Kidney epithelial cell (primary cell): ENCODE data around the gene KANK3. TPM values are rescaled to one million over a fixed set of nuclear protein-coding genes. Genes with fewer than 3 reads are reported as not detected.

Experiments used
- DNase-seq: peaks from one replicate; pipeline ENCODE4 v3.0.0-alpha.2; 2010; ENCODE audit warnings: low read depth
- H3K27me3 ChIP-seq: 2 replicates; pipeline ENCODE4 v1.6.0; 2011; ENCODE audit warnings: low read length; ENCODE audit not compliant: control insufficient read depth, insufficient read depth
- H3K36me3 ChIP-seq: 2 replicates; pipeline ENCODE4 v1.5.1; 2011; ENCODE audit warnings: low read length; ENCODE audit not compliant: control insufficient read depth, insufficient read depth
- H3K4me3 ChIP-seq: 2 replicates; pipeline ENCODE4 v1.5.1; 2011; ENCODE audit warnings: low read depth, mild to moderate bottlenecking, control low read depth, low read length
- total RNA-seq: library from RNA; depleted of rRNA; stranded (reverse); fragments of >200 nt; gene quantifications from 2 replicates; pipeline ENCODE4 v1.2.3, GENCODE V29; 2015
- TF ChIP-seq, protein P1 (sequence below): IDR thresholded peaks from 2 replicates; pipeline ENCODE4 v1.5.1; 2011; ENCODE audit warnings: mild to moderate bottlenecking, moderate library complexity, low read length, control low read depth, inconsistent platforms; ENCODE audit not compliant: insufficient read depth, poor library complexity, severe bottlenecking

The KANK3 gene
- total RNA-seq, 1 donor from 2014 or later = 8.1 TPM

DNA sequence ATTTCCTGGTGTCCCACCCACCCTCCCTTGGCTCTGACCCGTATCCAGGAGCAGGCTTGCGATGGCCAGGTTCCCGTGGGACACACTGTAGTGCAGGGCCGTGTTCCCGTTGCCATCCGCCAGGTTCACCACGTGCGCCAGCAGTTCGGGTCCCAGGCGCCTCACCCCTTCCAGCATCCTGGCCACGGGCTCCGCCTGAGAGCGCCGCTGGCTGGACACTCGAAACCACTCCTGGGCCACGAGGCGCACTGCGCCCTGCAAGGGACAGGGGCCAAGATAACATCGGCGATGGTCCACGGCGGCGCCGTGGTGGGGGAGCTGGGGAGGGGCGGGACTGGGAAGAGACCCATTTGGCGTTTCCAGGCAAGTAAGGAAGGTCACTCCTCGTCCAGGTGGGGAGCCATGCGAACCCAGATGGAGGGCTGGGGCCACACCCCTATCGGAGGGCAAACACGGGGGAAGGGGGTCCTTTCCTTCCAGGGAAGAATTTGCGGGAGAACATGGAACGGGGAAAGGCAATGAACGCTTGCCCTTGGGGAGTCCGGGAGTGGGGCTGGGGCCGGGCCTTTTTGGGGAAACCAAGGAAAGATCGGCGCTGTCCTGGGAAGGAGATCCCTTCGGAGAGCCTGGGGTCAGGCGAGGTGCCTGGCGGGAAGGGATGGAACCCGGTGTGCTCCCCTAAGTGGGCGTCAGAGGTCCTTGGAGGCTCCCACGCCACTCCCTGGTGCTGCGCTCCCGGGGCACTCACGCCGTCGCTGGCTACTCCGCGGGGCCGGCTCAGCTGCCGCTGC, 9.9 kb downstream of the KANK3 start:
- DNase-seq = no peak
- Histone ChIP-seq H3K27me3 (peaks cover 34% of the 10 kb centered on the region), H3K4me3 (no peak overlapping the region), H3K36me3 (no peaks in the 10 kb centered on the region)
- TF ChIP-seq, protein P1, sequence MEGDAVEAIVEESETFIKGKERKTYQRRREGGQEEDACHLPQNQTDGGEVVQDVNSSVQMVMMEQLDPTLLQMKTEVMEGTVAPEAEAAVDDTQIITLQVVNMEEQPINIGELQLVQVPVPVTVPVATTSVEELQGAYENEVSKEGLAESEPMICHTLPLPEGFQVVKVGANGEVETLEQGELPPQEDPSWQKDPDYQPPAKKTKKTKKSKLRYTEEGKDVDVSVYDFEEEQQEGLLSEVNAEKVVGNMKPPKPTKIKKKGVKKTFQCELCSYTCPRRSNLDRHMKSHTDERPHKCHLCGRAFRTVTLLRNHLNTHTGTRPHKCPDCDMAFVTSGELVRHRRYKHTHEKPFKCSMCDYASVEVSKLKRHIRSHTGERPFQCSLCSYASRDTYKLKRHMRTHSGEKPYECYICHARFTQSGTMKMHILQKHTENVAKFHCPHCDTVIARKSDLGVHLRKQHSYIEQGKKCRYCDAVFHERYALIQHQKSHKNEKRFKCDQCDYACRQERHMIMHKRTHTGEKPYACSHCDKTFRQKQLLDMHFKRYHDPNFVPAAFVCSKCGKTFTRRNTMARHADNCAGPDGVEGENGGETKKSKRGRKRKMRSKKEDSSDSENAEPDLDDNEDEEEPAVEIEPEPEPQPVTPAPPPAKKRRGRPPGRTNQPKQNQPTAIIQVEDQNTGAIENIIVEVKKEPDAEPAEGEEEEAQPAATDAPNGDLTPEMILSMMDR = no peak

DNA sequence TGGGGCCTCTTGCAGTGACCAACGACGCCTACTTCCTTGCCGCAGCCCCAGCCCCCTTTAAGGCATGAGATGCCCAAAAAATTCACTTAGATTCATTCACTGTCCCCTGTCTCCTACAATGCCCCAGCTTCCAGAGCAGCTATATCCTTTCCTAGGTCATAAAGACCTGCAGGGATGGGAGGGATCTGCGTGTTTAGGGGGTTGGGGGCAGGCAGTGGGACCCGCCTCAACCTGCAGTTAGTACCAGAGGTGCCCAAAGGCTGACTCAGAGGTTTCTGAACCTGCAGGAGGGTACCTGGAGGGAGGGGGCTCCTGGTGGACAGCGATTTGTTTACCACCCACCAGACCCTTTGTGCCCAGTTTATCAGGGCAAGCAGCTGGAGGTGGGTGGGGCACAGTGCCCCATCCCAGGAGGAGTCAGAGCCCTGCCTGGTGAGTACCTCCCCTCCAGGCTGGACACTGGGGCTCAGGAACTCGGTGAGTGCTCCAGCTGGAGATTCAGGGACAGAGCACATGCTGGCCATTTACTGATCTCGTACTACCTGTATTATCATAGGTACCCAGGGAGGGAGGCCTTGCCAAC, 11.7 kb downstream of the KANK3 start:
- peaks cover 35% of the 10 kb centered on the region for H3K27me3 ChIP-seq
- TF ChIP-seq, protein P1 = no peak
- no peak for DNase-seq
- H3K36me3 ChIP-seq = no peaks in the 10 kb centered on the region
- H3K4me3 ChIP-seq = no peak overlapping the region

DNA sequence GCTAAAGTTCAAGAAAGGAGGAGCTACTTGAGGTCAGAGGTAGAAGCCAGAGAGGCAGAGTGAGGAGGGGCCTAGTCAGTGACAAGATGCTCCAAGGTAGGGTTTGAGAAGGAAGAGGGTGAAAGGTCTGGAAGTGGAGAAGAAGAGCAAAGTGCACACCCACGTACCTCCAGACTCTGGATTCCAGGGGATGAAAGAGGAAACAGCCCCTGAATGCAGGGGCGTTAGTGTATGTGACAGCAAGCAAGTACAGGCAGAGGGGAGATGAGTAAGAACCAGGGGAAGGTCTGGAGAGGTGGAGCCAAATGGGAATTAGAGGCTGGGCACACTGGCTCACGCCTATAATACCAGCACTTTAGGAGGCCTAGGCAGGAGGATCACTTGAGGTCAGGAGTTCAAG, 13.1 kb downstream of the KANK3 start:
- Histone ChIP-seq H3K4me3 (no peak overlapping the region), H3K27me3 (peaks cover 25% of the 10 kb centered on the region), H3K36me3 (no peaks in the 10 kb centered on the region)
- TF ChIP-seq, protein P1 = no peak
- DNase-seq = no peak

DNA sequence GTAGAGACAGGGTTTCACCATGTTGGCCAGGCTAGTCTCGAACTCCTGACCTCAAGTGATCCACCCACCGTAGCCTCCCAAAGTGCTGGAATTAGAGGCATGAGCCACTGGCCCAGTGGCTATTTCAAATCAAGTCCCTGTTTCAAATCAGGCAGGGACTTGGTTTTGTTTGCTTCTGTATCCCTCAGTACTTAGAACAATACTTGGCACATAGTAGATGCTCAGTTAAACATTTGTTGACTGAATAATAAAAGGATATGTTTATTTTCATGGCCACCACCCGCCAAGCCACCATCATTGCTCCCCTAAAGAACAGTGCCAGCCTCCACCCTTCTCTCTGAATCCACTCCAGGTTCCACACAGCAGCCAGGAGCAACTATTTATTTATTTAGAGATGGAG, 17.6 kb downstream of the KANK3 start:
- TF ChIP-seq, protein P1 = no peak
- no peak for DNase-seq
- Histone ChIP-seq H3K36me3 (no peaks in the 10 kb centered on the region), H3K27me3 (peaks cover 4% of the 10 kb centered on the region), H3K4me3 (no peak overlapping the region)

DNA sequence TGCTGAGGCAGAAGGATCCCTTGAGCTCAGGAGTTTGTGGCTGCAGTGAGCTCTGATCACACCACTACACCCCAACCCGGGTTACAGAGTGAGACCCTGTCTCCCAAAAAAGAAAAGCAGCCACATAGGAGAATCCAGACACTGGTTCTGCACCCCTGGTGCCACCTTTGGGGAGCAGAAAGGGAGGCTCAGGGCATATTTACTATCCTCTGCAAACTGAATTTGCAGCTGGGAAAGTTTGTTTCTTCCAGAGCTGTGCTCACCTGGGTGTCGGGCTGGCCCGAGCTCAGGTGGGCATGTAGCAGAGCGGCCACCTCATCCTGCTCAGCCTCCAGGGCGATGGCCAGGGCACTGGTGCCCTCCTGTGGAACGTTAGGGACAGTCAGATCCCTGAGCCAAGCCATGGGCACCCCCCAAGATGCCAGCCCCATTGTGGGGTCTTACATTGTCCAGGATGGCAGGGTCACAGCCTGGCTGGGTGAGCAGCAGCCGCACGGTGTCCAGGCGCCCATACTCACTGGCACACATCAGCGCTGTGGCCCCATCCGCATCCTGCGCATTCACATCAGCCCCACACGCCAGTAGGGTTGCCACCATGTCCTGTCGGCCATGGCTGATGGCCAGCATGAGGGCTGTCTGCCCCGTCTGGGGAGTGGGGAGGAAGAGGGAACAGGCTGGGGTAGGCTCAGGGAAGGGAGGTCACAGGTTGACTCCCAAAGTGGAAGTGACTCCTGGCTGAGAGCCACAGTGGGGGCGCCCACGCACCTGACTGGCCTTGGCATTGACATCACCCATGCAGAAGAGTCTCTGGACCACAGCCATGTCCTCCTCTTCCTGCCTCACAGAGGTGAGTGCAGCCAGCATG, 18.6 kb downstream of the KANK3 start:
- DNase-seq = no peak
- H3K4me3 ChIP-seq = no peak overlapping the region

More for the DNA sequence above, 18.6 kb downstream of the KANK3 start:
- Histone ChIP-seq H3K36me3 (no peaks in the 10 kb centered on the region), H3K27me3 (peaks cover 4% of the 10 kb centered on the region)
- TF ChIP-seq, protein P1 = no peak
